ENCODE results near the gene IP6K2. TPM values are rescaled to one million over a fixed set of nuclear protein-coding genes. Genes with fewer than 3 reads are reported as not detected.
"Not testable (repeated sequence)": the region's sequence is repeated elsewhere in the genome, so short reads cannot be mapped to it uniquely, and the experiment has no call there.

Gene IP6K2
- total RNA-seq, 1 experiment from 2014 or later, result 105 TPM

GRCh38 chr3:48739955-48740823 lies 23.2 kb upstream of the IP6K2 start:
- Mint-ChIP-seq H3K36me3 (ENCODE audit: insufficient read depth, unreplicated experiment) (peaks cover 5% of the 10 kb centered on the region), H3K4me1 (ENCODE audit: low read depth, unreplicated experiment) (no peaks in the 10 kb centered on the region), H3K4me3 (ENCODE audit: low read depth, unreplicated experiment) (no peak overlapping the region), H3K9me3 (ENCODE audit: low read depth, unreplicated experiment) (no peaks in the 10 kb centered on the region), H3K27ac (ENCODE audit: unreplicated experiment) (no peak overlapping the region), H3K27me3 (ENCODE audit: unreplicated experiment) (no peaks in the 10 kb centered on the region)
- peak; percentile 72 for TF ChIP-seq CTCF (IDR thresholded peaks at IDR 0.05; ENCODE audit: unreplicated experiment)
- DNase-seq, result peak; percentile 82
- intact Hi-C loops (cut with micrococcal nuclease; ENCODE audit: unreplicated experiment), result no loop called here
- CTCF ChIA-PET, result interaction anchor here (0.7 to 1.2 kb wide), 7 partner anchors 21 to 212 kb away, joined by 3 to 8 read pairs (median 4); partner anchors contain the start of genes IP6K2, NCKIPSD and SLC25A20
- no TSS peak for BruUV-seq (replicated peaks)

GRCh38 chr3:48739617-48739954 lies 22.6 kb upstream of the IP6K2 start:
- Mint-ChIP-seq H3K27ac (ENCODE audit: unreplicated experiment) (no peak overlapping the region), H3K4me3 (ENCODE audit: low read depth, unreplicated experiment) (no peak overlapping the region), H3K9me3 (ENCODE audit: low read depth, unreplicated experiment) (no peaks in the 10 kb centered on the region), H3K4me1 (ENCODE audit: low read depth, unreplicated experiment) (no peaks in the 10 kb centered on the region), H3K36me3 (ENCODE audit: insufficient read depth, unreplicated experiment) (peaks cover 5% of the 10 kb centered on the region), H3K27me3 (ENCODE audit: unreplicated experiment) (no peaks in the 10 kb centered on the region)
- intact Hi-C loops (cut with micrococcal nuclease; ENCODE audit: unreplicated experiment), result no loop called here
- DNase-seq, result no peak
- CTCF ChIA-PET, result interaction anchor here (0.7 to 1.2 kb wide), 7 partner anchors 21 to 212 kb away, joined by 3 to 8 read pairs (median 4); partner anchors contain the start of genes IP6K2, NCKIPSD and SLC25A20
- no peak for TF ChIP-seq CTCF (IDR thresholded peaks at IDR 0.05; ENCODE audit: unreplicated experiment)
- no TSS peak for BruUV-seq (replicated peaks)

- H3K36me3 Mint-ChIP-seq (ENCODE audit: insufficient read depth, unreplicated experiment), result peaks cover 5% of the 10 kb centered on the region
- DNase-seq, result no peak
- intact Hi-C loops (cut with micrococcal nuclease; ENCODE audit: unreplicated experiment), result no loop called here
- no peaks in the 10 kb centered on the region for H3K27me3 Mint-ChIP-seq (ENCODE audit: unreplicated experiment)
- no peak overlapping the region for H3K4me3 Mint-ChIP-seq (ENCODE audit: low read depth, unreplicated experiment)
- CTCF ChIA-PET, result interaction anchor here (1.1 to 1.2 kb wide), 4 partner anchors 20 to 159 kb away, joined by 4 to 8 read pairs (median 5); partner anchors contain the start of genes NCKIPSD and SLC25A20
- H3K9me3 Mint-ChIP-seq (ENCODE audit: low read depth, unreplicated experiment), result no peaks in the 10 kb centered on the region
- no TSS peak for BruUV-seq (replicated peaks)
- TF ChIP-seq CTCF (IDR thresholded peaks at IDR 0.05; ENCODE audit: unreplicated experiment), result no peak
- H3K4me1 Mint-ChIP-seq (ENCODE audit: low read depth, unreplicated experiment), result no peaks in the 10 kb centered on the region
- no peak overlapping the region for H3K27ac Mint-ChIP-seq (ENCODE audit: unreplicated experiment)
Observed at GRCh38 chr3:48738926-48739616, 22.1 kb upstream of the IP6K2 start.

GRCh38 chr3:48738144-48738536 lies 21.1 kb upstream of the IP6K2 start:
- Mint-ChIP-seq H3K27ac (ENCODE audit: unreplicated experiment) (no peak overlapping the region), H3K4me3 (ENCODE audit: low read depth, unreplicated experiment) (no peak overlapping the region), H3K36me3 (ENCODE audit: insufficient read depth, unreplicated experiment) (peaks cover 5% of the 10 kb centered on the region), H3K4me1 (ENCODE audit: low read depth, unreplicated experiment) (no peaks in the 10 kb centered on the region), H3K27me3 (ENCODE audit: unreplicated experiment) (no peaks in the 10 kb centered on the region), H3K9me3 (ENCODE audit: low read depth, unreplicated experiment) (no peaks in the 10 kb centered on the region)
- DNase-seq, result no peak
- TF ChIP-seq CTCF (IDR thresholded peaks at IDR 0.05; ENCODE audit: unreplicated experiment), result no peak
- CTCF ChIA-PET, result no interaction called here
- no TSS peak for BruUV-seq (replicated peaks)
- intact Hi-C loops (cut with micrococcal nuclease; ENCODE audit: unreplicated experiment), result no loop called here

- H3K27me3 Mint-ChIP-seq (ENCODE audit: unreplicated experiment); H3K36me3 Mint-ChIP-seq (ENCODE audit: insufficient read depth, unreplicated experiment); intact Hi-C loops (cut with micrococcal nuclease; ENCODE audit: unreplicated experiment); H3K27ac Mint-ChIP-seq (ENCODE audit: unreplicated experiment); H3K4me3 Mint-ChIP-seq (ENCODE audit: low read depth, unreplicated experiment); CTCF ChIA-PET; H3K9me3 Mint-ChIP-seq (ENCODE audit: low read depth, unreplicated experiment); DNase-seq; H3K4me1 Mint-ChIP-seq (ENCODE audit: low read depth, unreplicated experiment); BruUV-seq (replicated peaks): not testable (repeated sequence)
Observed at GRCh38 chr3:48735075-48735767, 18.2 kb upstream of the IP6K2 start.

GRCh38 chr3:48734541-48734940 lies 17.5 kb upstream of the IP6K2 start:
- H3K4me3 Mint-ChIP-seq (ENCODE audit: low read depth, unreplicated experiment); H3K36me3 Mint-ChIP-seq (ENCODE audit: insufficient read depth, unreplicated experiment); H3K27me3 Mint-ChIP-seq (ENCODE audit: unreplicated experiment); CTCF ChIA-PET; H3K4me1 Mint-ChIP-seq (ENCODE audit: low read depth, unreplicated experiment); H3K9me3 Mint-ChIP-seq (ENCODE audit: low read depth, unreplicated experiment); BruUV-seq (replicated peaks); intact Hi-C loops (cut with micrococcal nuclease; ENCODE audit: unreplicated experiment); DNase-seq; H3K27ac Mint-ChIP-seq (ENCODE audit: unreplicated experiment): not testable (repeated sequence)

Measured in Calu3 (cell line).